Liver (tissue), 9 donors: ENCODE data around the gene NR3C1. TPM values are rescaled to one million over a fixed set of nuclear protein-coding genes. Genes with fewer than 3 reads are reported as not detected.

Experiments used
- DNase-seq: peaks from one replicate; pipeline ENCODE4 v3.0.0-alpha.2; 2017; ENCODE audit warnings: low spot score
- H3K27ac ChIP-seq, 2 donors: one replicate each; pipeline ENCODE4 v1.7.0; 2013; ENCODE audit warnings: inconsistent platforms in 2 of 2, low read length in 2 of 2, control low read depth in 1 of 2, low read depth in 1 of 2, mild to moderate bottlenecking in 1 of 2
- H3K27me3 ChIP-seq, 4 donors: one replicate each; pipeline versions ENCODE4 v1.6.1 to v1.7.0; 2013; ENCODE audit warnings: low read length in 3 of 4, inconsistent platforms in 1 of 4, mild to moderate bottlenecking in 1 of 4, moderate library complexity in 1 of 4; ENCODE audit not compliant: control insufficient read depth in 4 of 4, insufficient read depth in 4 of 4
- H3K36me3 ChIP-seq, 4 donors: one replicate each; pipeline versions ENCODE4 v1.6.1 to v1.7.0; 2013; ENCODE audit warnings: low read length in 3 of 4, mild to moderate bottlenecking in 3 of 4, low read depth in 1 of 4, moderate library complexity in 1 of 4; ENCODE audit not compliant: control insufficient read depth in 4 of 4, insufficient read depth in 3 of 4
- H3K4me1 ChIP-seq, 4 donors: one replicate each; pipeline versions ENCODE4 v1.6.1 to v1.7.0; 2013; ENCODE audit warnings: low read length in 3 of 4, mild to moderate bottlenecking in 3 of 4, moderate library complexity in 1 of 4; ENCODE audit not compliant: control insufficient read depth in 4 of 4, insufficient read depth in 4 of 4
- H3K4me3 ChIP-seq, 3 donors: one replicate each; pipeline versions ENCODE4 v1.6.1 to v1.7.0; 2013; ENCODE audit warnings: low read length in 3 of 3, control low read depth in 1 of 3, low read depth in 1 of 3, mild to moderate bottlenecking in 1 of 3
- H3K9ac ChIP-seq, 2 donors: one replicate each; pipeline ENCODE4 v1.7.0; 2013; ENCODE audit warnings: low read length in 2 of 2, mild to moderate bottlenecking in 2 of 2, moderate library complexity in 2 of 2, control low read depth in 1 of 2, low read depth in 1 of 2
- H3K9me3 ChIP-seq, 4 donors: one replicate each; pipeline versions ENCODE4 v1.6.1 to v1.7.0; 2013; ENCODE audit warnings: low read length in 3 of 4; ENCODE audit not compliant: control insufficient read depth in 4 of 4
- FOXA1 ChIP-seq: IDR thresholded peaks from 2 replicates; pipeline ENCODE4 v1.6.1; 2016; ENCODE audit warnings: antibody characterized with exemption
- FOXA2 ChIP-seq: IDR thresholded peaks from 2 replicates; pipeline ENCODE4 v1.6.1; 2016; ENCODE audit warnings: antibody characterized with exemption
- GABPA ChIP-seq, 2 donors: IDR thresholded peaks in 1 of 2; conservative IDR thresholded peaks in 1 of 2; 2 replicates each; pipeline ENCODE4 v1.6.1; 2016; ENCODE audit warnings: antibody characterized with exemption in 2 of 2, mild to moderate bottlenecking in 1 of 2, moderate library complexity in 1 of 2
- HNF4A ChIP-seq, 2 donors: conservative IDR thresholded peaks; 2 replicates each; pipeline ENCODE4 v1.6.1; 2016; ENCODE audit warnings: antibody characterized with exemption in 2 of 2, mild to moderate bottlenecking in 2 of 2
- HNF4G ChIP-seq: IDR thresholded peaks from 2 replicates; pipeline ENCODE4 v1.6.1; 2016; ENCODE audit warnings: antibody characterized with exemption
- JUND ChIP-seq, 2 donors: IDR thresholded peaks; 2 replicates each; pipeline ENCODE4 v1.6.1; 2016; ENCODE audit warnings: antibody characterized with exemption in 2 of 2
- NR2F2 ChIP-seq: IDR thresholded peaks from 2 replicates; pipeline ENCODE4 v1.6.1; 2016; ENCODE audit warnings: antibody characterized with exemption
- RAD21 ChIP-seq, 2 donors: IDR thresholded peaks; 2 replicates each; pipeline ENCODE4 v1.6.1; 2016; ENCODE audit warnings: antibody characterized with exemption in 2 of 2, mild to moderate bottlenecking in 2 of 2
- RXRA ChIP-seq, 2 donors: IDR thresholded peaks; 2 replicates each; pipeline ENCODE4 v1.6.1; 2017 to 2018; ENCODE audit warnings: antibody characterized with exemption in 2 of 2, mild to moderate bottlenecking in 1 of 2
- SP1 ChIP-seq: IDR thresholded peaks from 2 replicates; pipeline ENCODE4 v1.6.1; 2018; ENCODE audit warnings: antibody characterized with exemption, mild to moderate bottlenecking
- TAF1 ChIP-seq: conservative IDR thresholded peaks from 2 replicates; pipeline ENCODE4 v1.6.1; 2016; ENCODE audit warnings: antibody characterized with exemption, mild to moderate bottlenecking
- YY1 ChIP-seq: IDR thresholded peaks from 2 replicates; pipeline ENCODE4 v1.6.1; 2016; ENCODE audit warnings: antibody characterized with exemption, mild to moderate bottlenecking
- WGBS: extraction: QIAGEN DNeasy Blood & Tissue Kit; methylation state at CpG from one replicate; pipeline ENCODE4 v1.1.7; 2013; 5-methylcytosine and 5-hydroxymethylcytosine counted together
- polyA plus RNA-seq, 2 donors: library from polyadenylated mRNA; stranded (reverse) in 1 of 2; unstranded in 1 of 2; fragments of 200-250 nt in 1 of 2; fragments of >200 nt in 1 of 2; fragmentation: Nextera tagmentation in 1 of 2; extraction: Ambion mirVana in 1 of 2; gene quantifications; one replicate each; pipeline versions ENCODE4 v1.2.1 to v1.2.3, GENCODE V29; 2013 to 2015
- total RNA-seq, 2 donors: library from RNA; depleted of rRNA; stranded (reverse); fragments of >200 nt; gene quantifications; one replicate each; pipeline ENCODE4 v1.2.3, GENCODE V29; 2014
- TF ChIP-seq, protein P1 (sequence below): IDR thresholded peaks from 2 replicates; pipeline ENCODE4 v1.6.1; 2016; ENCODE audit warnings: antibody characterized with exemption, mild to moderate bottlenecking
- TF ChIP-seq, protein P2 (sequence below): fragments of 150-350 bp; IDR thresholded peaks from 2 replicates; pipeline ENCODE4 v1.5.1; 2017; ENCODE audit warnings: improper control_type of control experiment, low read depth, low read length; ENCODE audit not compliant: missing input control
- TF ChIP-seq, protein P3 (sequence below): IDR thresholded peaks from 2 replicates; pipeline ENCODE4 v1.6.1; 2016; ENCODE audit warnings: antibody characterized with exemption
- donor health status: healthy.
- donor health status: healthy.
- donor health status: healthy.
- donor health status: healthy.
- donor health status: healthy.

NR3C1 gene
- total and polyA plus RNA-seq, 4 donors: 24.5 to 36.4 (median 29.0) TPM

DNA sequence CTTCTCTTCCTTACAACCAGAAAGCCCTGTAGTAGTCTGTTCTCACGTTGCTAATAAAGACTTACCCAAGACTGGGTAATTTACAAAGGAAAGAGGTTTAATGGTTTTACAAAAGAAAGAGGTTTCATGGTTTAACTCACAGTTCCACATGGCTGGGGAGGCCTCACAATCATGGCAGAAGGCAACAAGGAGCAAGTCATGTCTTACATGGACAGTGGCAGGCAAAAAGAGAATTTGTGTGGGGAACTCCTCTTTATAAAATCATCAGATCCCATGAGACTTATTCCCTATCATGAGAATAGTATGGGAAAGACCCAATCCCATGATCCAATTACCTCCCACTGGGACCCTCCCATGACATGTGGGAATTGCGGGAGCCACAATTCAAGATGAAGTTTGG is 164.9 kb downstream of the NR3C1 start:
- TF ChIP-seq RXRA (IDR thresholded peaks at IDR 0.05) (no peak), FOXA2 (no peak), TAF1 (no peak), YY1 (no peak), RAD21 (IDR thresholded peaks at IDR 0.05) (no peak), HNF4G (no peak), GABPA (IDR thresholded peaks at IDR 0.05 in 1 of 2, conservative IDR thresholded peaks at IDR 0.05 in 1 of 2) (no peak), JUND (IDR thresholded peaks at IDR 0.05) (no peak), SP1 (no peak)
- TF ChIP-seq, protein P1, sequence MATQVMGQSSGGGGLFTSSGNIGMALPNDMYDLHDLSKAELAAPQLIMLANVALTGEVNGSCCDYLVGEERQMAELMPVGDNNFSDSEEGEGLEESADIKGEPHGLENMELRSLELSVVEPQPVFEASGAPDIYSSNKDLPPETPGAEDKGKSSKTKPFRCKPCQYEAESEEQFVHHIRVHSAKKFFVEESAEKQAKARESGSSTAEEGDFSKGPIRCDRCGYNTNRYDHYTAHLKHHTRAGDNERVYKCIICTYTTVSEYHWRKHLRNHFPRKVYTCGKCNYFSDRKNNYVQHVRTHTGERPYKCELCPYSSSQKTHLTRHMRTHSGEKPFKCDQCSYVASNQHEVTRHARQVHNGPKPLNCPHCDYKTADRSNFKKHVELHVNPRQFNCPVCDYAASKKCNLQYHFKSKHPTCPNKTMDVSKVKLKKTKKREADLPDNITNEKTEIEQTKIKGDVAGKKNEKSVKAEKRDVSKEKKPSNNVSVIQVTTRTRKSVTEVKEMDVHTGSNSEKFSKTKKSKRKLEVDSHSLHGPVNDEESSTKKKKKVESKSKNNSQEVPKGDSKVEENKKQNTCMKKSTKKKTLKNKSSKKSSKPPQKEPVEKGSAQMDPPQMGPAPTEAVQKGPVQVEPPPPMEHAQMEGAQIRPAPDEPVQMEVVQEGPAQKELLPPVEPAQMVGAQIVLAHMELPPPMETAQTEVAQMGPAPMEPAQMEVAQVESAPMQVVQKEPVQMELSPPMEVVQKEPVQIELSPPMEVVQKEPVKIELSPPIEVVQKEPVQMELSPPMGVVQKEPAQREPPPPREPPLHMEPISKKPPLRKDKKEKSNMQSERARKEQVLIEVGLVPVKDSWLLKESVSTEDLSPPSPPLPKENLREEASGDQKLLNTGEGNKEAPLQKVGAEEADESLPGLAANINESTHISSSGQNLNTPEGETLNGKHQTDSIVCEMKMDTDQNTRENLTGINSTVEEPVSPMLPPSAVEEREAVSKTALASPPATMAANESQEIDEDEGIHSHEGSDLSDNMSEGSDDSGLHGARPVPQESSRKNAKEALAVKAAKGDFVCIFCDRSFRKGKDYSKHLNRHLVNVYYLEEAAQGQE: no peak
- TF ChIP-seq, protein P2, sequence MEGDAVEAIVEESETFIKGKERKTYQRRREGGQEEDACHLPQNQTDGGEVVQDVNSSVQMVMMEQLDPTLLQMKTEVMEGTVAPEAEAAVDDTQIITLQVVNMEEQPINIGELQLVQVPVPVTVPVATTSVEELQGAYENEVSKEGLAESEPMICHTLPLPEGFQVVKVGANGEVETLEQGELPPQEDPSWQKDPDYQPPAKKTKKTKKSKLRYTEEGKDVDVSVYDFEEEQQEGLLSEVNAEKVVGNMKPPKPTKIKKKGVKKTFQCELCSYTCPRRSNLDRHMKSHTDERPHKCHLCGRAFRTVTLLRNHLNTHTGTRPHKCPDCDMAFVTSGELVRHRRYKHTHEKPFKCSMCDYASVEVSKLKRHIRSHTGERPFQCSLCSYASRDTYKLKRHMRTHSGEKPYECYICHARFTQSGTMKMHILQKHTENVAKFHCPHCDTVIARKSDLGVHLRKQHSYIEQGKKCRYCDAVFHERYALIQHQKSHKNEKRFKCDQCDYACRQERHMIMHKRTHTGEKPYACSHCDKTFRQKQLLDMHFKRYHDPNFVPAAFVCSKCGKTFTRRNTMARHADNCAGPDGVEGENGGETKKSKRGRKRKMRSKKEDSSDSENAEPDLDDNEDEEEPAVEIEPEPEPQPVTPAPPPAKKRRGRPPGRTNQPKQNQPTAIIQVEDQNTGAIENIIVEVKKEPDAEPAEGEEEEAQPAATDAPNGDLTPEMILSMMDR: no peak
- TF ChIP-seq, protein P3, sequence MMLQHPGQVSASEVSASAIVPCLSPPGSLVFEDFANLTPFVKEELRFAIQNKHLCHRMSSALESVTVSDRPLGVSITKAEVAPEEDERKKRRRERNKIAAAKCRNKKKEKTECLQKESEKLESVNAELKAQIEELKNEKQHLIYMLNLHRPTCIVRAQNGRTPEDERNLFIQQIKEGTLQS: no peak
- no peak overlapping the region for H3K4me3 ChIP-seq
- H3K27me3 ChIP-seq: no peaks in the 10 kb centered on the region
- H3K4me1 ChIP-seq: peaks cover 5 to 17% (median 11%) of the 10 kb centered on the region in 4 donors
- H3K9me3 ChIP-seq: no peaks in the 10 kb centered on the region
- WGBS: 99% methylated on average over 2 of the region's 2 CpGs
- no peak overlapping the region for H3K9ac ChIP-seq
- H3K36me3 ChIP-seq: no peaks in the 10 kb centered on the region
- DNase-seq: no peak
- no peak overlapping the region for H3K27ac ChIP-seq

DNA sequence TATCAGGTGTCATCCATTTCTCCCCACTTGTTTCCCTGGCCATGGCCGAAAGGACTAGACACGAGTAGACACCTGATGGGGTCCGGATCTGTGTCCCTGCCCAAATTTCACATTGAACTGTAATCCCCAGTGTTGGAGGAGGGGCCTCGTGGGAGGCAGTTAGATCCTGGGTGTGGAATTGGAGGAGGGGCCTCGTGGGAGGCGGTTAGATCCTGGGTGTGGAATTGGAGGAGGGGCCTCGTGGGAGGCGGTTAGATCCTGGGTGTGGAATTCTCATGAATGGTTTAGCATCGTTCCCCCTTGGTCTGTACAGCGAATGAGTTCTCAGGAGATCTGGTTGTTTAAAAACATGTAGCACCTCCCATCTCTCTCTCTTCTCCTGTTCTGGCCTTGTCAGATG is 165.8 kb downstream of the NR3C1 start:
- Histone ChIP-seq H3K9ac (no peak overlapping the region), H3K4me1 (peaks cover 9 to 23% (median 16%) of the 10 kb centered on the region in 4 donors), H3K9me3 (no peaks in the 10 kb centered on the region), H3K4me3 (no peak overlapping the region), H3K27me3 (no peaks in the 10 kb centered on the region), H3K27ac (no peak overlapping the region), H3K36me3 (no peaks in the 10 kb centered on the region)
- TF ChIP-seq HNF4A (conservative IDR thresholded peaks at IDR 0.05) (no peak), SP1 (no peak), FOXA1 (no peak), FOXA2 (no peak), NR2F2 (no peak)
- TF ChIP-seq, protein P2: no peak
- TF ChIP-seq, protein P1: no peak
- WGBS: 96% methylated on average over 10 of the region's 10 CpGs
- no peak for DNase-seq
